HepG2 (cell line): ENCODE data around the gene PMM2. TPM values are rescaled to one million over a fixed set of nuclear protein-coding genes. Genes with fewer than 3 reads are reported as not detected.

ENCODE experiments used
- ATAD3A ChIP-seq: sonication (generic); formaldehyde crosslinking; IDR thresholded peaks from 2 replicates; pipeline ENCODE4 v1.4.0; 2020; ENCODE audit warnings: missing genetic modification reagents
- FOXA1 ChIP-seq, 2 experiments: fragments of 450-650 bp in 1 of 2; sonication (generic) in 1 of 2; formaldehyde crosslinking in 1 of 2; IDR thresholded peaks; 2 replicates each; pipeline versions ENCODE4 v1.4.0 to v1.6.1; 2016 to 2020; ENCODE audit warnings: missing genetic modification reagents in 1 of 2
- FOXO1 ChIP-seq: sonication (generic); formaldehyde crosslinking; IDR thresholded peaks from 2 replicates; pipeline ENCODE4 v1.4.0; 2020; ENCODE audit warnings: missing genetic modification reagents
- HCFC1 ChIP-seq: fragments of 150-350 bp; IDR thresholded peaks from 2 replicates; pipeline ENCODE4 v1.6.1; 2014; ENCODE audit warnings: low read depth, low read length
- JDP2 ChIP-seq: sonication (generic); formaldehyde crosslinking; IDR thresholded peaks from 2 replicates; pipeline ENCODE4 v1.8.1; 2022; ENCODE audit warnings: missing genetic modification reagents, borderline replicate concordance
- RARG ChIP-seq: sonication (generic); formaldehyde crosslinking; IDR thresholded peaks from 2 replicates; pipeline ENCODE4 v1.4.0; 2020; ENCODE audit warnings: low read depth, mild to moderate bottlenecking, missing genetic modification reagents
- SRY ChIP-seq: sonication (generic); formaldehyde crosslinking; IDR thresholded peaks from 2 replicates; pipeline ENCODE4 v1.8.0; 2022; ENCODE audit warnings: mild to moderate bottlenecking, missing genetic modification reagents
- TARDBP ChIP-seq: sonication (generic); formaldehyde crosslinking; IDR thresholded peaks from 2 replicates; pipeline ENCODE4 v1.8.0; 2022; ENCODE audit warnings: mild to moderate bottlenecking, missing genetic modification reagents
- ZNF138 ChIP-seq: sonication (generic); formaldehyde crosslinking; IDR thresholded peaks from 2 replicates; pipeline ENCODE4 v1.5.0; 2020; ENCODE audit warnings: mild to moderate bottlenecking, low read depth, missing genetic modification reagents
- ZNF232 ChIP-seq: sonication (generic); formaldehyde crosslinking; IDR thresholded peaks from 2 replicates; pipeline ENCODE4 v1.4.0; 2020; ENCODE audit warnings: missing genetic modification reagents, borderline replicate concordance
- ZNF33A ChIP-seq: sonication (generic); formaldehyde crosslinking; IDR thresholded peaks from 2 replicates; pipeline ENCODE4 v1.5.1; 2020; ENCODE audit warnings: missing genetic modification reagents, mild to moderate bottlenecking, moderate library complexity, borderline replicate concordance
- ZNF629 ChIP-seq: sonication (generic); formaldehyde crosslinking; conservative IDR thresholded peaks from 2 replicates; pipeline ENCODE4 v1.5.0; 2020; ENCODE audit warnings: missing genetic modification reagents
- ZNF747 ChIP-seq: sonication (generic); formaldehyde crosslinking; IDR thresholded peaks from 2 replicates; pipeline ENCODE4 v1.8.1; 2023; ENCODE audit warnings: missing genetic modification reagents, mild to moderate bottlenecking, borderline replicate concordance
- ZSCAN29 ChIP-seq: sonication (generic); formaldehyde crosslinking; conservative IDR thresholded peaks from 2 replicates; pipeline ENCODE4 v1.4.0; 2020; ENCODE audit warnings: mild to moderate bottlenecking, missing genetic modification reagents
- polyA plus RNA-seq, 8 experiments: library from polyadenylated mRNA; depleted of rRNA in 3 of 8; stranded (reverse) in 7 of 8; unstranded in 1 of 8; fragments of >200 nt; fragmentation: Illumina TruSeq in 4 of 8; extraction: Trizol in 4 of 8; gene quantifications; 2 replicates each; pipeline versions ENCODE4 v1.2.1 to v1.2.3, GENCODE V29; 2011 to 2016; ENCODE audit warnings: low read depth in 4 of 8, missing spikeins in 1 of 8, mixed read lengths in 1 of 8; ENCODE audit not compliant: insufficient read depth in 1 of 8
- total RNA-seq, 5 experiments: library from RNA; depleted of rRNA; stranded (reverse); fragments of >200 nt; fragmentation: Illumina TruSeq; extraction: Trizol; gene quantifications; 2 replicates each; pipeline ENCODE4 v1.2.3, GENCODE V29; 2016; ENCODE audit warnings: low read depth in 1 of 5
- TF ChIP-seq, protein P1 (sequence below): sonication (generic); formaldehyde crosslinking; IDR thresholded peaks from 2 replicates; pipeline ENCODE4 v1.5.0; 2020; ENCODE audit warnings: missing genetic modification reagents
- TF ChIP-seq, protein P2 (sequence below): sonication (generic); formaldehyde crosslinking; IDR thresholded peaks from 2 replicates; pipeline ENCODE4 v1.4.0; 2020; ENCODE audit warnings: missing genetic modification reagents, mild to moderate bottlenecking, borderline replicate concordance
- TF ChIP-seq, protein P3 (sequence below): sonication (generic); formaldehyde crosslinking; IDR thresholded peaks from 2 replicates; pipeline ENCODE4 v1.9.0; 2021; ENCODE audit warnings: mild to moderate bottlenecking, missing genetic modification reagents
- TF ChIP-seq, protein P4 (sequence below), 2 experiments: sonication (generic) in 1 of 2; formaldehyde crosslinking in 1 of 2; IDR thresholded peaks; 2 replicates each; pipeline versions ENCODE4 v1.4.0 to v1.6.1; 2018 to 2020; ENCODE audit warnings: missing genetic modification reagents in 2 of 2, borderline replicate concordance in 1 of 2, low read depth in 1 of 2, mild to moderate bottlenecking in 1 of 2, missing biosample characterization in 1 of 2

The PMM2 gene
- total and polyA plus RNA-seq, 2 of the 13 experiments (the other 11 are each of a cell fraction or from before 2014, with no cell fraction given): 52.2 to 93.7 TPM

DNA sequence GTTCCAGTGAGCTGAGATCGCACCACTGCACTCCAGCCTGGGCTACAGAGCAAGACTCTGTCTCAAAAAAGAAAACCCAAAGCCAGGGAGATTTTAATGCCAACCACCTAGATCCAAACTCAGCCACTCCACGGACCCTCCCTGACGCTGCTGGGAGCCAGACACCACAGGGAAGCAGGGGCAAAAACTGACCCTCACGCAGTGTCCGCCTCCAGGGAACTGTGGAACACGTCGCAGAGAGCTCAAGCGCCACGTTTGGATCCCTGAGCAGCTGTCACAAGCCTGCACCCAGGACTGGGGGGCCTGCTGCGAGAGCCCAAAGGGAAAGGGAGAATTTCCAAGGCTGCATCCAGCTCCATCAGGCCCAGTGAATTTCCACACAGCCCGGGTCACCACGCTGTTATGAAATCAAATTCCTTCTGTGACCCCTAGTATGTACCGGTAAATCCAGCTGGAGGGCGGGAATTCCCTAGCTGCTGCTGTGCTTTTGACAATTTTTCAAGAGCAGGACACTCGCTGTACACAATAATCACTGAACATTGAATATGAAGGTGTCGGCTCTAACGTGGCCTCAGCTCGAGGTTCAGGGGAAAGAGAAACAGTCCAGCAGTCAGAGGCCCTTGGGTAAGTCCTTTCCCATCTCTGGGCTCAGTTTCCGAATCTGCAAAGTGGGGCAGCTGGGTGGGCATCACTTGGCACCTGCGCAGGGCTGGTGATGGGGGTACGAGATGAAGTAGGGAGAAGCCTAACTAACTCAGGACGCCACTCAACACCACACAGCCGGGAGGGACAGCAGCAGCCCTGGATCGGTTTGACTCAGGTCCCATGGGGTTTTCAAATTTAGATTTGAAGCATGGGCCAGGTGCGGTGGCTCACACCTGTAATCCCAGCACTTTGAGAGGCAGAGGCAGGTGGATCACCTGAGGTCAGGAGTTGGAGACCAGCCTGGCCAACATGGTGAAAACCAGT, 62.6 kb downstream of the PMM2 start (continued):
- TF ChIP-seq ZNF747 (CRISPR knock-in tag) (0 out of 2 replicates have a peak, but pooled peaks have one; percentile 66), ZNF33A (peak; percentile 60; the same call in 1 of the 2 replicates), ZNF232 (CRISPR knock-in tag) (peak; percentile 35; the same call in 1 of the 2 replicates), FOXA1 (IDR thresholded peaks at IDR 0.05) (no peak), FOXA1 (CRISPR knock-in tag; IDR thresholded peaks at IDR 0.05) (peak; percentile 80), FOXO1 (CRISPR knock-in tag) (peak; percentile 93), JDP2 (CRISPR knock-in tag) (no peak), SRY (CRISPR knock-in tag) (no peak), ZNF138 (CRISPR knock-in tag) (no peak), HCFC1 (no peak), ATAD3A (no peak), RARG (CRISPR knock-in tag) (no peak), ZNF629 (CRISPR knock-in tag) (peak; percentile 97), TARDBP (CRISPR knock-in tag) (peak; percentile 82), ZSCAN29 (no peak)
- TF ChIP-seq, protein P1, sequence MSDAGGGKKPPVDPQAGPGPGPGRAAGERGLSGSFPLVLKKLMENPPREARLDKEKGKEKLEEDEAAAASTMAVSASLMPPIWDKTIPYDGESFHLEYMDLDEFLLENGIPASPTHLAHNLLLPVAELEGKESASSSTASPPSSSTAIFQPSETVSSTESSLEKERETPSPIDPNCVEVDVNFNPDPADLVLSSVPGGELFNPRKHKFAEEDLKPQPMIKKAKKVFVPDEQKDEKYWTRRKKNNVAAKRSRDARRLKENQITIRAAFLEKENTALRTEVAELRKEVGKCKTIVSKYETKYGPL (CRISPR knock-in tag): no peak; the same call in 1 of the 2 replicates
- TF ChIP-seq, protein P2, sequence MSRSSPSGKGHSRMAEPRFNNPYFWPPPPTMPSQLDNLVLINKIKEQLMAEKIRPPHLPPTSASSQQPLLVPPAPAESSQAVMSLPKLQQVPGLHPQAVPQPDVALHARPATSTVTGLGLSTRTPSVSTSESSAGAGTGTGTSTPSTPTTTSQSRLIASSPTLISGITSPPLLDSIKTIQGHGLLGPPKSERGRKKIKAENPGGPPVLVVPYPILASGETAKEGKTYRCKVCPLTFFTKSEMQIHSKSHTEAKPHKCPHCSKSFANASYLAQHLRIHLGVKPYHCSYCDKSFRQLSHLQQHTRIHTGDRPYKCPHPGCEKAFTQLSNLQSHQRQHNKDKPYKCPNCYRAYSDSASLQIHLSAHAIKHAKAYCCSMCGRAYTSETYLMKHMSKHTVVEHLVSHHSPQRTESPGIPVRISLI: peak; percentile 43; the same call in 1 of the 2 replicates
- TF ChIP-seq, protein P3, sequence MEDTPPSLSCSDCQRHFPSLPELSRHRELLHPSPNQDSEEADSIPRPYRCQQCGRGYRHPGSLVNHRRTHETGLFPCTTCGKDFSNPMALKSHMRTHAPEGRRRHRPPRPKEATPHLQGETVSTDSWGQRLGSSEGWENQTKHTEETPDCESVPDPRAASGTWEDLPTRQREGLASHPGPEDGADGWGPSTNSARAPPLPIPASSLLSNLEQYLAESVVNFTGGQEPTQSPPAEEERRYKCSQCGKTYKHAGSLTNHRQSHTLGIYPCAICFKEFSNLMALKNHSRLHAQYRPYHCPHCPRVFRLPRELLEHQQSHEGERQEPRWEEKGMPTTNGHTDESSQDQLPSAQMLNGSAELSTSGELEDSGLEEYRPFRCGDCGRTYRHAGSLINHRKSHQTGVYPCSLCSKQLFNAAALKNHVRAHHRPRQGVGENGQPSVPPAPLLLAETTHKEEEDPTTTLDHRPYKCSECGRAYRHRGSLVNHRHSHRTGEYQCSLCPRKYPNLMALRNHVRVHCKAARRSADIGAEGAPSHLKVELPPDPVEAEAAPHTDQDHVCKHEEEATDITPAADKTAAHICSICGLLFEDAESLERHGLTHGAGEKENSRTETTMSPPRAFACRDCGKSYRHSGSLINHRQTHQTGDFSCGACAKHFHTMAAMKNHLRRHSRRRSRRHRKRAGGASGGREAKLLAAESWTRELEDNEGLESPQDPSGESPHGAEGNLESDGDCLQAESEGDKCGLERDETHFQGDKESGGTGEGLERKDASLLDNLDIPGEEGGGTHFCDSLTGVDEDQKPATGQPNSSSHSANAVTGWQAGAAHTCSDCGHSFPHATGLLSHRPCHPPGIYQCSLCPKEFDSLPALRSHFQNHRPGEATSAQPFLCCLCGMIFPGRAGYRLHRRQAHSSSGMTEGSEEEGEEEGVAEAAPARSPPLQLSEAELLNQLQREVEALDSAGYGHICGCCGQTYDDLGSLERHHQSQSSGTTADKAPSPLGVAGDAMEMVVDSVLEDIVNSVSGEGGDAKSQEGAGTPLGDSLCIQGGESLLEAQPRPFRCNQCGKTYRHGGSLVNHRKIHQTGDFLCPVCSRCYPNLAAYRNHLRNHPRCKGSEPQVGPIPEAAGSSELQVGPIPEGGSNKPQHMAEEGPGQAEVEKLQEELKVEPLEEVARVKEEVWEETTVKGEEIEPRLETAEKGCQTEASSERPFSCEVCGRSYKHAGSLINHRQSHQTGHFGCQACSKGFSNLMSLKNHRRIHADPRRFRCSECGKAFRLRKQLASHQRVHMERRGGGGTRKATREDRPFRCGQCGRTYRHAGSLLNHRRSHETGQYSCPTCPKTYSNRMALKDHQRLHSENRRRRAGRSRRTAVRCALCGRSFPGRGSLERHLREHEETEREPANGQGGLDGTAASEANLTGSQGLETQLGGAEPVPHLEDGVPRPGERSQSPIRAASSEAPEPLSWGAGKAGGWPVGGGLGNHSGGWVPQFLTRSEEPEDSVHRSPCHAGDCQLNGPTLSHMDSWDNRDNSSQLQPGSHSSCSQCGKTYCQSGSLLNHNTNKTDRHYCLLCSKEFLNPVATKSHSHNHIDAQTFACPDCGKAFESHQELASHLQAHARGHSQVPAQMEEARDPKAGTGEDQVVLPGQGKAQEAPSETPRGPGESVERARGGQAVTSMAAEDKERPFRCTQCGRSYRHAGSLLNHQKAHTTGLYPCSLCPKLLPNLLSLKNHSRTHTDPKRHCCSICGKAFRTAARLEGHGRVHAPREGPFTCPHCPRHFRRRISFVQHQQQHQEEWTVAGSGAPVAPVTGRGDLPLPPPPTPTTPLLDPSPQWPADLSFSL (CRISPR knock-in tag): no peak
- TF ChIP-seq, protein P4, sequence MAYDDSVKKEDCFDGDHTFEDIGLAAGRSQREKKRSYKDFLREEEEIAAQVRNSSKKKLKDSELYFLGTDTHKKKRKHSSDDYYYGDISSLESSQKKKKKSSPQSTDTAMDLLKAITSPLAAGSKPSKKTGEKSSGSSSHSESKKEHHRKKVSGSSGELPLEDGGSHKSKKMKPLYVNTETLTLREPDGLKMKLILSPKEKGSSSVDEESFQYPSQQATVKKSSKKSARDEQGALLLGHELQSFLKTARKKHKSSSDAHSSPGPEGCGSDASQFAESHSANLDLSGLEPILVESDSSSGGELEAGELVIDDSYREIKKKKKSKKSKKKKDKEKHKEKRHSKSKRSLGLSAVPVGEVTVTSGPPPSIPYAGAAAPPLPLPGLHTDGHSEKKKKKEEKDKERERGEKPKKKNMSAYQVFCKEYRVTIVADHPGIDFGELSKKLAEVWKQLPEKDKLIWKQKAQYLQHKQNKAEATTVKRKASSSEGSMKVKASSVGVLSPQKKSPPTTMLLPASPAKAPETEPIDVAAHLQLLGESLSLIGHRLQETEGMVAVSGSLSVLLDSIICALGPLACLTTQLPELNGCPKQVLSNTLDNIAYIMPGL (CRISPR knock-in tag; IDR thresholded peaks at IDR 0.05; ENCODE audit: borderline replicate concordance in 1 of 2, low read depth in 1 of 2): no peak; a peak in 2 of 4 replicates
